Fibroblast of villous mesenchyme (primary cell): ENCODE data around the gene ZFP91. TPM values are rescaled to one million over a fixed set of nuclear protein-coding genes. Genes with fewer than 3 reads are reported as not detected.

Source experiments
- DNase-seq: peaks from one replicate; pipeline ENCODE4 v3.0.0-alpha.2; 2010; ENCODE audit warnings: low read depth
- H3K4me3 ChIP-seq: 2 replicates; pipeline ENCODE4 v1.5.1; 2011; ENCODE audit warnings: low read depth, mild to moderate bottlenecking, low read length
- CTCF ChIP-seq: IDR thresholded peaks from 2 replicates; pipeline ENCODE4 v1.5.1; 2012; ENCODE audit warnings: low read depth, mild to moderate bottlenecking, low read length; ENCODE audit not compliant: insufficient read depth
- total RNA-seq: library from RNA; depleted of rRNA; stranded (reverse); fragments of >200 nt; gene quantifications from 2 replicates; pipeline ENCODE4 v1.2.3, GENCODE V29; 2012

ZFP91 gene
- total RNA-seq, 1 donor = 68.7 TPM

- no peak for DNase-seq
- TF ChIP-seq CTCF = no peak
Observed at GRCh38 chr11:58586998-58587397, 8.1 kb downstream of the ZFP91 start.

GRCh38 chr11:58591659-58592058, 12.8 kb downstream of the ZFP91 start:
- no peak overlapping the region for H3K4me3 ChIP-seq
- DNase-seq = no peak
- TF ChIP-seq CTCF = no peak

More at GRCh38 chr11:58586998-58587397, 8.1 kb downstream of the ZFP91 start:
- H3K4me3 ChIP-seq = no peak overlapping the region

- no peak for DNase-seq
- no peak for TF ChIP-seq CTCF
- H3K4me3 ChIP-seq = no peak overlapping the region
Observed at GRCh38 chr11:58592760-58593472, 14.1 kb downstream of the ZFP91 start.

GRCh38 chr11:58594826-58595225, 16.0 kb downstream of the ZFP91 start:
- TF ChIP-seq CTCF = no peak
- DNase-seq = no peak

GRCh38 chr11:58596621-58597020, 17.8 kb downstream of the ZFP91 start:
- TF ChIP-seq CTCF = no peak
- no peak for DNase-seq
- H3K4me3 ChIP-seq = no peak overlapping the region

More at GRCh38 chr11:58594826-58595225, 16.0 kb downstream of the ZFP91 start:
- no peak overlapping the region for H3K4me3 ChIP-seq

GRCh38 chr11:58597486-58598144, 18.8 kb downstream of the ZFP91 start:
- no peak for DNase-seq
- no peak overlapping the region for H3K4me3 ChIP-seq
- TF ChIP-seq CTCF = no peak

- no peak for DNase-seq
- no peak for TF ChIP-seq CTCF
- no peak overlapping the region for H3K4me3 ChIP-seq
Observed at GRCh38 chr11:58600510-58600909, 21.6 kb downstream of the ZFP91 start.
